ENCODE results near the gene SPAG8.

- TF ChIP-seq KDM1A (IDR thresholded peaks at IDR 0.05) (no peak), RAD21 (CRISPR knock-in tag; conservative IDR thresholded peaks at IDR 0.05 in 1 of 2, IDR thresholded peaks at IDR 0.05 in 1 of 2) (no peak), ZNF609 (CRISPR knock-in tag; IDR thresholded peaks at IDR 0.05; ENCODE audit: borderline replicate concordance) (no peak), HMG20A (CRISPR knock-in tag; conservative IDR thresholded peaks at IDR 0.05) (no peak), CTCF (IDR thresholded peaks at IDR 0.05 in 2 of 3, conservative IDR thresholded peaks at IDR 0.05 in 1 of 3; ENCODE audit: insufficient read depth in 2 of 3, low read depth in 1 of 3, low read length in 3 of 3) (no peak), ESRRA (IDR thresholded peaks at IDR 0.05; ENCODE audit: borderline replicate concordance, low read depth) (no peak), ZNF511 (CRISPR knock-in tag; IDR thresholded peaks at IDR 0.05) (no peak), CHD1 (IDR thresholded peaks at IDR 0.05; ENCODE audit: low read length) (no peak)
Observed at GRCh38 chr9:35839926-35840325, 27.9 kb upstream of the SPAG8 start.

All from K562 (cell line).